Fibroblast of lung (primary cell): ENCODE results near the gene RANBP9. TPM values are rescaled to one million over a fixed set of nuclear protein-coding genes. Genes with fewer than 3 reads are reported as not detected.

Source experiments
- DNase-seq, 2 donors: peaks; one replicate each; pipeline versions ENCODE4 v3.0.0 to v3.0.0-alpha.2; 2010; ENCODE audit warnings: low read depth in 2 of 2
- H2AFZ ChIP-seq: 2 replicates; pipeline ENCODE4 v1.5.1; 2012; ENCODE audit warnings: low read length, control low read depth, inconsistent platforms
- H3K27ac ChIP-seq: 2 replicates; pipeline ENCODE4 v1.5.1; 2011; ENCODE audit warnings: low read length, control low read depth; ENCODE audit not compliant: insufficient read depth
- H3K27me3 ChIP-seq: 2 replicates; pipeline ENCODE4 v1.5.1; 2011; ENCODE audit warnings: mild to moderate bottlenecking, low read length; ENCODE audit not compliant: control insufficient read depth, insufficient read depth
- H3K36me3 ChIP-seq: 2 replicates; pipeline ENCODE4 v1.5.1; 2011; ENCODE audit warnings: low read length; ENCODE audit not compliant: control insufficient read depth, insufficient read depth
- H3K4me1 ChIP-seq: 2 replicates; pipeline ENCODE4 v1.5.1; 2011; ENCODE audit warnings: low read length; ENCODE audit not compliant: control insufficient read depth, insufficient read depth; ENCODE audit errors: extremely low read depth
- H3K4me2 ChIP-seq: 2 replicates; pipeline ENCODE4 v1.5.1; 2011; ENCODE audit warnings: low read length, control low read depth; ENCODE audit not compliant: insufficient read depth; ENCODE audit errors: extremely low read depth
- H3K4me3 ChIP-seq, 4 experiments: fragments of 200-600 bp in 1 of 4; sonication (generic) in 1 of 4; replicated peaks in 1 of 4; 2 replicates each; pipeline ENCODE4 v1.5.1; 2011 to 2016; ENCODE audit warnings: low read length in 4 of 4, low read depth in 3 of 4, mild to moderate bottlenecking in 3 of 4, control low read depth in 2 of 4, inconsistent platforms in 1 of 4, mixed read lengths in 1 of 4; ENCODE audit not compliant: insufficient read depth in 1 of 4; ENCODE audit errors: control extremely low read depth in 1 of 4
- H3K79me2 ChIP-seq: 2 replicates; pipeline ENCODE4 v1.5.1; 2012; ENCODE audit warnings: mild to moderate bottlenecking, low read length, inconsistent platforms; ENCODE audit not compliant: control insufficient read depth, insufficient read depth
- H3K9ac ChIP-seq: 2 replicates; pipeline ENCODE4 v1.5.1; 2011; ENCODE audit warnings: mild to moderate bottlenecking, low read length, control low read depth; ENCODE audit not compliant: insufficient read depth
- H3K9me3 ChIP-seq: 2 replicates; pipeline ENCODE4 v1.5.1; 2012; ENCODE audit warnings: low read depth, low read length; ENCODE audit not compliant: control insufficient read depth, insufficient read depth
- H4K20me1 ChIP-seq: 2 replicates; pipeline ENCODE4 v1.5.1; 2011; ENCODE audit warnings: low read length; ENCODE audit not compliant: control insufficient read depth, insufficient read depth; ENCODE audit errors: extremely low read depth
- CTCF ChIP-seq, 2 donors: IDR thresholded peaks in 1 of 2; conservative IDR thresholded peaks in 1 of 2; 1 replicate in 1 of 2; 2 replicates in 1 of 2; pipeline ENCODE4 v1.5.1; 2011 to 2012; ENCODE audit warnings: low read length in 2 of 2, control low read depth in 1 of 2, inconsistent platforms in 1 of 2, low read depth in 1 of 2, mild to moderate bottlenecking in 1 of 2
- EZH2 ChIP-seq: IDR thresholded peaks from 2 replicates; pipeline ENCODE4 v1.5.1; 2012; ENCODE audit warnings: low read length, control low read depth, mild to moderate bottlenecking; ENCODE audit errors: missing control alignments
- polyA plus RNA-seq, 2 donors: library from polyadenylated mRNA; depleted of rRNA in 1 of 2; stranded (reverse) in 1 of 2; unstranded in 1 of 2; fragments of >200 nt; gene quantifications; 2 replicates each; pipeline ENCODE4 v1.2.1, GENCODE V29; 2011 to 2012; ENCODE audit warnings: missing spikeins in 1 of 2
- total RNA-seq: library from RNA; depleted of rRNA; stranded (reverse); fragments of >200 nt; gene quantifications from 2 replicates; pipeline ENCODE4 v1.2.1, GENCODE V29; 2014

RANBP9 gene
- total and polyA plus RNA-seq, 2 donors (not counting 1 experiment from before 2014, with no cell fraction given), result 46.7 to 48.7 TPM

GRCh38 chr6:13654496-13654895, 57.1 kb downstream of the RANBP9 start:
- H3K36me3 ChIP-seq, result no peaks in the 10 kb centered on the region
- no peak overlapping the region for H3K9ac ChIP-seq
- no peak overlapping the region for H3K4me3 ChIP-seq
- DNase-seq, result no peak
- H3K9me3 ChIP-seq, result no peaks in the 10 kb centered on the region
- no peak overlapping the region for H3K27ac ChIP-seq
- H3K27me3 ChIP-seq, result no peaks in the 10 kb centered on the region
- no peaks in the 10 kb centered on the region for H3K4me1 ChIP-seq
- no peak for TF ChIP-seq EZH2
- no peak for TF ChIP-seq CTCF (conservative IDR thresholded peaks at IDR 0.05 in 1 of 2, IDR thresholded peaks at IDR 0.05 in 1 of 2; ENCODE audit: low read depth in 1 of 2, low read length in 2 of 2)
- no peak overlapping the region for H3K4me2 ChIP-seq
- H2AFZ ChIP-seq, result no peak overlapping the region
- peaks cover 6% of the 10 kb centered on the region for H3K79me2 ChIP-seq
- no peaks in the 10 kb centered on the region for H4K20me1 ChIP-seq

- H3K36me3 ChIP-seq, result no peaks in the 10 kb centered on the region
- H2AFZ ChIP-seq, result no peak overlapping the region
- no peak overlapping the region for H3K4me3 ChIP-seq
- no peaks in the 10 kb centered on the region for H4K20me1 ChIP-seq
- peak in 1 of 2 donors; percentile 62 for DNase-seq
- H3K27ac ChIP-seq, result no peak overlapping the region
- H3K4me2 ChIP-seq, result no peak overlapping the region
- no peaks in the 10 kb centered on the region for H3K4me1 ChIP-seq
- H3K79me2 ChIP-seq, result peaks cover under 1% of the 10 kb centered on the region
- H3K27me3 ChIP-seq, result no peaks in the 10 kb centered on the region
- TF ChIP-seq EZH2, result no peak
- no peak for TF ChIP-seq CTCF (conservative IDR thresholded peaks at IDR 0.05 in 1 of 2, IDR thresholded peaks at IDR 0.05 in 1 of 2; ENCODE audit: low read depth in 1 of 2, low read length in 2 of 2)
- no peak overlapping the region for H3K9ac ChIP-seq
- no peaks in the 10 kb centered on the region for H3K9me3 ChIP-seq
These were observed 58.3 kb downstream of the RANBP9 start for GRCh38 chr6:13653296-13653695.

GRCh38 chr6:13649393-13649792, 62.2 kb downstream of the RANBP9 start:
- Histone ChIP-seq H2AFZ (no peak overlapping the region), H3K27me3 (no peaks in the 10 kb centered on the region), H4K20me1 (no peaks in the 10 kb centered on the region), H3K4me3 (no peak overlapping the region), H3K9ac (no peak overlapping the region), H3K36me3 (no peaks in the 10 kb centered on the region), H3K4me2 (no peak overlapping the region), H3K79me2 (no peaks in the 10 kb centered on the region), H3K9me3 (no peaks in the 10 kb centered on the region), H3K4me1 (no peaks in the 10 kb centered on the region), H3K27ac (no peak overlapping the region)
- TF ChIP-seq EZH2, result no peak
- TF ChIP-seq CTCF (conservative IDR thresholded peaks at IDR 0.05 in 1 of 2, IDR thresholded peaks at IDR 0.05 in 1 of 2; ENCODE audit: low read depth in 1 of 2, low read length in 2 of 2), result no peak
- no peak for DNase-seq
